Measurements from ENCODE around the gene CDK14. TPM values are rescaled to one million over a fixed set of nuclear protein-coding genes. Genes with fewer than 3 reads are reported as not detected.

The CDK14 gene
- total and polyA plus RNA-seq, 4 donors: 4.2 to 12.4 (median 7.4) TPM

DNA sequence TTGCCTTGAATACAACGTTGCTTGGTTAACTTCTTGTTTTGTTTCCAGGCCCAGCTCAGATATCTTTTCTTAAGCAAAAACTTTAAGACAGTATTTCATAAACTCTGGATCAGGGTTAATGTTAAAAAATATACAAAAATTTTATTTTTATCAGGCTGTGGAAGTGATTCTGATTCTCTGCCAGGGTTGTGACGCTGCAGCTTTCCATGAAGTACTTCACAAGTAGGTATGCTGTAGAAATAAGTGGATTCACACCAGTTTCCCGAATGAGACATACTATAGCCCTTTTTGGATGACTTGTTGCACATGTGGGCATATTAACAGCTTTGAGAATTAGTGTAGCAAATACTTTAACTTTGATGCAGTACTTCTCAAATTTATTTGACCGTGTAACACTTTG, 70.1 kb downstream of the CDK14 start:
- WGBS: 81% methylated on average over 4 of the region's 4 CpGs
- H3K9ac ChIP-seq (ENCODE audit: low read depth in 1 of 2, low read length in 2 of 2): no peak overlapping the region
- no peaks in the 10 kb centered on the region for H3K36me3 ChIP-seq (ENCODE audit: control insufficient read depth in 4 of 4, insufficient read depth in 3 of 4, low read depth in 1 of 4, low read length in 3 of 4)
- TF ChIP-seq FOXA2 (IDR thresholded peaks at IDR 0.05) (no peak), SP1 (IDR thresholded peaks at IDR 0.05) (no peak), GABPA (IDR thresholded peaks at IDR 0.05 in 1 of 2, conservative IDR thresholded peaks at IDR 0.05 in 1 of 2) (no peak)
- no peaks in the 10 kb centered on the region for H3K27me3 ChIP-seq (ENCODE audit: control insufficient read depth in 4 of 4, insufficient read depth in 4 of 4, low read length in 3 of 4)
- DNase-seq (ENCODE audit: low spot score): no peak
- H3K4me1 ChIP-seq (ENCODE audit: control insufficient read depth in 4 of 4, insufficient read depth in 4 of 4, low read length in 3 of 4): peaks cover 0 to 9% (median 7%) of the 10 kb centered on the region in 4 donors
- no peak overlapping the region for H3K4me3 ChIP-seq (ENCODE audit: low read depth in 1 of 3, low read length in 3 of 3)
- no peak overlapping the region for H3K27ac ChIP-seq (ENCODE audit: low read depth in 1 of 2, low read length in 2 of 2)
- H3K9me3 ChIP-seq (ENCODE audit: control insufficient read depth in 4 of 4, low read length in 3 of 4): no peaks in the 10 kb centered on the region

- no peak for DNase-seq (ENCODE audit: low spot score)
- Histone ChIP-seq H3K27me3 (ENCODE audit: control insufficient read depth in 4 of 4, insufficient read depth in 4 of 4, low read length in 3 of 4) (no peaks in the 10 kb centered on the region), H3K36me3 (ENCODE audit: control insufficient read depth in 4 of 4, insufficient read depth in 3 of 4, low read depth in 1 of 4, low read length in 3 of 4) (no peaks in the 10 kb centered on the region), H3K4me1 (ENCODE audit: control insufficient read depth in 4 of 4, insufficient read depth in 4 of 4, low read length in 3 of 4) (peaks cover 0 to 7% (median 5%) of the 10 kb centered on the region in 4 donors), H3K9me3 (ENCODE audit: control insufficient read depth in 4 of 4, low read length in 3 of 4) (no peaks in the 10 kb centered on the region), H3K4me3 (ENCODE audit: low read depth in 1 of 3, low read length in 3 of 3) (no peak overlapping the region), H3K9ac (ENCODE audit: low read depth in 1 of 2, low read length in 2 of 2) (no peak overlapping the region), H3K27ac (ENCODE audit: low read depth in 1 of 2, low read length in 2 of 2) (no peak overlapping the region)
- 30% methylated on average over 2 of the region's 2 CpGs for WGBS
- peak in 1 of 2 donors; percentile 35 for TF ChIP-seq HNF4A (conservative IDR thresholded peaks at IDR 0.05)
- TF ChIP-seq EGR1 (IDR thresholded peaks at IDR 0.05; ENCODE audit: low read depth in 2 of 2): no peak
- TF ChIP-seq, protein P1, sequence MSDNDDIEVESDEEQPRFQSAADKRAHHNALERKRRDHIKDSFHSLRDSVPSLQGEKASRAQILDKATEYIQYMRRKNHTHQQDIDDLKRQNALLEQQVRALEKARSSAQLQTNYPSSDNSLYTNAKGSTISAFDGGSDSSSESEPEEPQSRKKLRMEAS (IDR thresholded peaks at IDR 0.05): no peak
- TF ChIP-seq NR2F2 (IDR thresholded peaks at IDR 0.05): no peak
- no peak for TF ChIP-seq FOXA1 (IDR thresholded peaks at IDR 0.05)
- no peak for TF ChIP-seq CTCF (IDR thresholded peaks at IDR 0.05; ENCODE audit: low read depth, low read length, missing input control)
- no peak for TF ChIP-seq TAF1 (conservative IDR thresholded peaks at IDR 0.05)
Observed at GRCh38 chr7:90668992-90669391, 72.9 kb downstream of the CDK14 start.

GRCh38 chr7:90669492-90669891, 73.4 kb downstream of the CDK14 start:
- Histone ChIP-seq H3K9ac (ENCODE audit: low read depth in 1 of 2, low read length in 2 of 2) (no peak overlapping the region), H3K4me1 (ENCODE audit: control insufficient read depth in 4 of 4, insufficient read depth in 4 of 4, low read length in 3 of 4) (peaks cover 0 to 7% (median 5%) of the 10 kb centered on the region in 4 donors), H3K4me3 (ENCODE audit: low read depth in 1 of 3, low read length in 3 of 3) (no peak overlapping the region), H3K27me3 (ENCODE audit: control insufficient read depth in 4 of 4, insufficient read depth in 4 of 4, low read length in 3 of 4) (no peaks in the 10 kb centered on the region), H3K9me3 (ENCODE audit: control insufficient read depth in 4 of 4, low read length in 3 of 4) (no peaks in the 10 kb centered on the region), H3K36me3 (ENCODE audit: control insufficient read depth in 4 of 4, insufficient read depth in 3 of 4, low read depth in 1 of 4, low read length in 3 of 4) (no peaks in the 10 kb centered on the region), H3K27ac (ENCODE audit: low read depth in 1 of 2, low read length in 2 of 2) (no peak overlapping the region)
- no peak for DNase-seq (ENCODE audit: low spot score)
- 76% methylated on average over 1 of the region's 1 CpG for WGBS
- TF ChIP-seq RXRA (IDR thresholded peaks at IDR 0.05): no peak
- TF ChIP-seq, protein P2, sequence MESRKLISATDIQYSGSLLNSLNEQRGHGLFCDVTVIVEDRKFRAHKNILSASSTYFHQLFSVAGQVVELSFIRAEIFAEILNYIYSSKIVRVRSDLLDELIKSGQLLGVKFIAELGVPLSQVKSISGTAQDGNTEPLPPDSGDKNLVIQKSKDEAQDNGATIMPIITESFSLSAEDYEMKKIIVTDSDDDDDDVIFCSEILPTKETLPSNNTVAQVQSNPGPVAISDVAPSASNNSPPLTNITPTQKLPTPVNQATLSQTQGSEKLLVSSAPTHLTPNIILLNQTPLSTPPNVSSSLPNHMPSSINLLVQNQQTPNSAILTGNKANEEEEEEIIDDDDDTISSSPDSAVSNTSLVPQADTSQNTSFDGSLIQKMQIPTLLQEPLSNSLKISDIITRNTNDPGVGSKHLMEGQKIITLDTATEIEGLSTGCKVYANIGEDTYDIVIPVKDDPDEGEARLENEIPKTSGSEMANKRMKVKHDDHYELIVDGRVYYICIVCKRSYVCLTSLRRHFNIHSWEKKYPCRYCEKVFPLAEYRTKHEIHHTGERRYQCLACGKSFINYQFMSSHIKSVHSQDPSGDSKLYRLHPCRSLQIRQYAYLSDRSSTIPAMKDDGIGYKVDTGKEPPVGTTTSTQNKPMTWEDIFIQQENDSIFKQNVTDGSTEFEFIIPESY (IDR thresholded peaks at IDR 0.05): no peak
- no peak for TF ChIP-seq HNF4A (conservative IDR thresholded peaks at IDR 0.05)
- no peak for TF ChIP-seq TAF1 (conservative IDR thresholded peaks at IDR 0.05)
- TF ChIP-seq JUND (IDR thresholded peaks at IDR 0.05): no peak
- no peak for TF ChIP-seq ATF3 (IDR thresholded peaks at IDR 0.05)
- TF ChIP-seq FOXA2 (IDR thresholded peaks at IDR 0.05): no peak
- TF ChIP-seq CTCF (IDR thresholded peaks at IDR 0.05; ENCODE audit: low read depth, low read length, missing input control): no peak
- TF ChIP-seq GABPA (IDR thresholded peaks at IDR 0.05 in 1 of 2, conservative IDR thresholded peaks at IDR 0.05 in 1 of 2): no peak
- TF ChIP-seq HNF4G (IDR thresholded peaks at IDR 0.05): no peak
- TF ChIP-seq, protein P3, sequence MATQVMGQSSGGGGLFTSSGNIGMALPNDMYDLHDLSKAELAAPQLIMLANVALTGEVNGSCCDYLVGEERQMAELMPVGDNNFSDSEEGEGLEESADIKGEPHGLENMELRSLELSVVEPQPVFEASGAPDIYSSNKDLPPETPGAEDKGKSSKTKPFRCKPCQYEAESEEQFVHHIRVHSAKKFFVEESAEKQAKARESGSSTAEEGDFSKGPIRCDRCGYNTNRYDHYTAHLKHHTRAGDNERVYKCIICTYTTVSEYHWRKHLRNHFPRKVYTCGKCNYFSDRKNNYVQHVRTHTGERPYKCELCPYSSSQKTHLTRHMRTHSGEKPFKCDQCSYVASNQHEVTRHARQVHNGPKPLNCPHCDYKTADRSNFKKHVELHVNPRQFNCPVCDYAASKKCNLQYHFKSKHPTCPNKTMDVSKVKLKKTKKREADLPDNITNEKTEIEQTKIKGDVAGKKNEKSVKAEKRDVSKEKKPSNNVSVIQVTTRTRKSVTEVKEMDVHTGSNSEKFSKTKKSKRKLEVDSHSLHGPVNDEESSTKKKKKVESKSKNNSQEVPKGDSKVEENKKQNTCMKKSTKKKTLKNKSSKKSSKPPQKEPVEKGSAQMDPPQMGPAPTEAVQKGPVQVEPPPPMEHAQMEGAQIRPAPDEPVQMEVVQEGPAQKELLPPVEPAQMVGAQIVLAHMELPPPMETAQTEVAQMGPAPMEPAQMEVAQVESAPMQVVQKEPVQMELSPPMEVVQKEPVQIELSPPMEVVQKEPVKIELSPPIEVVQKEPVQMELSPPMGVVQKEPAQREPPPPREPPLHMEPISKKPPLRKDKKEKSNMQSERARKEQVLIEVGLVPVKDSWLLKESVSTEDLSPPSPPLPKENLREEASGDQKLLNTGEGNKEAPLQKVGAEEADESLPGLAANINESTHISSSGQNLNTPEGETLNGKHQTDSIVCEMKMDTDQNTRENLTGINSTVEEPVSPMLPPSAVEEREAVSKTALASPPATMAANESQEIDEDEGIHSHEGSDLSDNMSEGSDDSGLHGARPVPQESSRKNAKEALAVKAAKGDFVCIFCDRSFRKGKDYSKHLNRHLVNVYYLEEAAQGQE (IDR thresholded peaks at IDR 0.05): no peak
- TF ChIP-seq, protein P1 (IDR thresholded peaks at IDR 0.05): no peak
- TF ChIP-seq NR2F2 (IDR thresholded peaks at IDR 0.05): no peak
- no peak for TF ChIP-seq FOXA1 (IDR thresholded peaks at IDR 0.05)
- TF ChIP-seq YY1 (IDR thresholded peaks at IDR 0.05): no peak
- TF ChIP-seq RAD21 (IDR thresholded peaks at IDR 0.05): no peak
